ENCODE results near the gene IBA57.

The IBA57 gene

GRCh38 chr1:228139931-228140723 is 25.5 kb upstream of the IBA57 start, which contains the start of gene GUK1:
Gene GUK1, plus strand, starts transcription at chr1:228140279. Its CDS starts 24 bp downstream, at chr1:228140303.
- TF ChIP-seq CTCF (IDR thresholded peaks at IDR 0.05; ENCODE audit: borderline replicate concordance, control extremely low read depth, extremely low read depth, insufficient read depth, missing control alignments): peak; percentile 25
- in situ Hi-C loops (cut with MboI; ENCODE audit: low sequenced_read_pairs, unreplicated experiment): no loop called here
- peak; percentile 99 for DNase-seq (ENCODE audit: low spot score)

GRCh38 chr1:228140724-228141225 is 24.8 kb upstream of the IBA57 start:
- in situ Hi-C loops (cut with MboI; ENCODE audit: low sequenced_read_pairs, unreplicated experiment): no loop called here
- TF ChIP-seq CTCF (IDR thresholded peaks at IDR 0.05; ENCODE audit: borderline replicate concordance, control extremely low read depth, extremely low read depth, insufficient read depth, missing control alignments): no peak
- peak; percentile 37 for DNase-seq (ENCODE audit: low spot score)

GRCh38 chr1:228141226-228142044 is 24.2 kb upstream of the IBA57 start:
- in situ Hi-C loops (cut with MboI; ENCODE audit: low sequenced_read_pairs, unreplicated experiment): no loop called here
- TF ChIP-seq CTCF (IDR thresholded peaks at IDR 0.05; ENCODE audit: borderline replicate concordance, control extremely low read depth, extremely low read depth, insufficient read depth, missing control alignments): no peak
- DNase-seq (ENCODE audit: low spot score): peak; percentile 60

GRCh38 chr1:228142155-228142691 is 23.4 kb upstream of the IBA57 start:
- no peak for TF ChIP-seq CTCF (IDR thresholded peaks at IDR 0.05; ENCODE audit: borderline replicate concordance, control extremely low read depth, extremely low read depth, insufficient read depth, missing control alignments)
- in situ Hi-C loops (cut with MboI; ENCODE audit: low sequenced_read_pairs, unreplicated experiment): no loop called here
- DNase-seq (ENCODE audit: low spot score): peak; percentile 17

- peak; percentile 12 for DNase-seq (ENCODE audit: low spot score)
- TF ChIP-seq CTCF (IDR thresholded peaks at IDR 0.05; ENCODE audit: borderline replicate concordance, control extremely low read depth, extremely low read depth, insufficient read depth, missing control alignments): no peak
- in situ Hi-C loops (cut with MboI; ENCODE audit: low sequenced_read_pairs, unreplicated experiment): no loop called here
Measured at GRCh38 chr1:228142701-228143136, 22.9 kb upstream of the IBA57 start.

- DNase-seq (ENCODE audit: low spot score): peak; percentile 10
- no peak for TF ChIP-seq CTCF (IDR thresholded peaks at IDR 0.05; ENCODE audit: borderline replicate concordance, control extremely low read depth, extremely low read depth, insufficient read depth, missing control alignments)
- in situ Hi-C loops (cut with MboI; ENCODE audit: low sequenced_read_pairs, unreplicated experiment): no loop called here
Measured at GRCh38 chr1:228143480-228144192, 22.0 kb upstream of the IBA57 start.
